Activated CD4-positive, alpha-beta T cell treated with anti-CD3 and anti-CD28 coated beads, Interleukin-2, amount 50 U/mL, for 4 hours (primary cell): ENCODE measurements around the gene AIRE.
"Not testable (repeated sequence)": the region's sequence is repeated elsewhere in the genome, so short reads cannot be mapped to it uniquely, and the experiment has no call there.

Experiments
- DNase-seq, 2 experiments: peaks; one replicate each; pipeline ENCODE4 v3.0.0-alpha.2; 2020

Gene AIRE

GRCh38 chr21:44285138-44285992 is at the start of gene AIRE:
Gene AIRE (plus strand): TSS chr21:44285876. CDS start chr21:44286007, 131 bp downstream.
- DNase-seq: no peak

GRCh38 chr21:44240353-44240752 is 45.3 kb upstream of the AIRE start:
- DNase-seq: not testable (repeated sequence)

- not testable (repeated sequence) for DNase-seq
Observed at GRCh38 chr21:44240842-44241241, 44.8 kb upstream of the AIRE start, which contains the start of gene ICOSLG. Gene ICOSLG (minus strand): TSS chr21:44240943. CDS start chr21:44240817, 126 bp downstream.

GRCh38 chr21:44241281-44241680 is 44.4 kb upstream of the AIRE start:
- DNase-seq: not testable (repeated sequence)

GRCh38 chr21:44243980-44244379 is 41.7 kb upstream of the AIRE start:
- DNase-seq: not testable (repeated sequence)

- not testable (repeated sequence) for DNase-seq
Observed at GRCh38 chr21:44247904-44248303, 37.8 kb upstream of the AIRE start.

GRCh38 chr21:44249204-44250037 is 36.3 kb upstream of the AIRE start:
- not testable (repeated sequence) for DNase-seq

GRCh38 chr21:44253832-44254710 is 31.6 kb upstream of the AIRE start:
- DNase-seq: no peak

GRCh38 chr21:44255511-44255981 is 30.1 kb upstream of the AIRE start:
- DNase-seq: no peak

- DNase-seq: no peak
Observed at GRCh38 chr21:44258056-44258725, 27.5 kb upstream of the AIRE start.

GRCh38 chr21:44259082-44259705 is 26.5 kb upstream of the AIRE start:
- DNase-seq: no peak

- DNase-seq: no peak
Observed at GRCh38 chr21:44260066-44260465, 25.6 kb upstream of the AIRE start.

- no peak for DNase-seq
Observed at GRCh38 chr21:44260791-44261631, 24.7 kb upstream of the AIRE start.

- no peak for DNase-seq
Observed at GRCh38 chr21:44261675-44262295, 23.9 kb upstream of the AIRE start, which contains the start of gene DNMT3L. Gene DNMT3L (minus strand): TSS chr21:44261897. CDS start chr21:44261259, 638 bp downstream.

- DNase-seq: no peak
Observed at GRCh38 chr21:44262338-44263056, 23.2 kb upstream of the AIRE start.

- no peak for DNase-seq
Observed at GRCh38 chr21:44263221-44263760, 22.4 kb upstream of the AIRE start.

GRCh38 chr21:44263768-44264167 is 21.9 kb upstream of the AIRE start:
- no peak for DNase-seq

GRCh38 chr21:44265734-44266270 is 19.9 kb upstream of the AIRE start:
- no peak for DNase-seq
